HG03060 (cell line): Measurements from ENCODE around the gene CHCHD6.

Experiments used
- ATAC-seq: cut with Tn5 transposase; IDR thresholded peaks from one replicate; pipeline ENCODE4 v1.9.1; 2021; ENCODE audit warnings: low read depth, moderate number of reproducible peaks; ENCODE audit not compliant: unreplicated experiment

CHCHD6 gene

GRCh38 chr3:126913524-126913923, 209.5 kb downstream of the CHCHD6 start:
- ATAC-seq = no peak

DNA sequence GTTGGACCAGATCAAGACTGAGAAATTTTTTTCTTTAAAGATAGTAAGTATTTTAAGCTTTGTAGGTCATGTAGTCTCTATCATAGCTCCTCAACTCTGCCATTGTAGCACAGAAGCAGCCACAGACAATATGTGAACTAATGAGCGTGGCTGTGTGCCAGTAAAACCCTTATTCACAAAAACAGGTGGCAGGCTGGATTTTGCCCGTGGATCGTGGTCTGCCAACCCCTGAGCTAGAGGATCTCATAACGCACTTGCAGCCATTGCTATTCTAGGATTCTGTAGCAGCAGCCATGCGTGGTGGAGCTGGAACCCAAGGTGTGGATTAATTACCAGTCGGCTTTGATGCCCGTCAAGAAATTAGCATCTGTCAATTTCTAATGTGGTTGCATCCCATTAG, 210.2 kb downstream of the CHCHD6 start:
- no peak for ATAC-seq

GRCh38 chr3:126915015-126915414, 211.0 kb downstream of the CHCHD6 start:
- no peak for ATAC-seq

DNA sequence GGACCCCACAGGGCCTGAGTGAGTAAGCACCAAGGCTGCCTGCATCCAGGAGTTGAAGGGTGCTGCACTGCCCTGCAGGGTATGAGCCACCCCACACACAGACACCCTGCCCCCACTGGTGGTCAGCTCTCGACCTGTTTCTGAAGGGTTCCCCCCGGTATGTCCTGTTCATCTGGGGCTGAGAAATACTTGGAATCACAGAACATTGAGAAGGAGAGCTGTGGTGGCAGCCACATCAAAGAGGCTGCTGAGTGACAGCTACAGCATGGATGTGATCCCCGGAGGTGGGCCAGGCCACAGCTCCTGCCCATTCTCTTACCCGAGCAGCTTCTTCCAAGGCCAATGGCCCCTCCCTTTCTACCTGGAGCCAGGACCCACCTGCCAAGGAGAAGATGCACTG, 212.5 kb downstream of the CHCHD6 start:
- no peak for ATAC-seq

GRCh38 chr3:126917232-126917804, 213.3 kb downstream of the CHCHD6 start:
- ATAC-seq = no peak

DNA sequence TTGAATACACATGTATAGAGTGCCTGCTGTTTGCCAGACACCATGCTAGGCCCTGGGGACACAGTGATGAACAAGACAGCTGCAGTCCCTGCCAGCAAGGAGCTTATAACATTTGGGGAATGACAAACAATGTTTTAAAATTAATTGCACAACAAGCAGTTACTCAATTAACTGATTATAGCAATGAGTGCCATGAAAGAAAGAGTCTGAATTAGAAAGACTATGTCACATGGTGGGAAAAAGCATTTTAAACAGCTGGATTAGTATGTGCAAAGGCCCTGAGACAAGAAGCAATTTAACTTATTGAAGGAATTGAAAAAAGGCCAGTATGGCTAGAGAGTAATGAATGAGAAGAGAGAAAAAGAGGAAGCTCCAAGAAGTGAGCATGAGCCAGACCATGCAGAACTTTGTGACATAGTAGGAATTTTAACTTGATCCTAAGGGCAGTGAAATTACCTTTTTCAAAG, 214.3 kb downstream of the CHCHD6 start:
- no peak for ATAC-seq

- ATAC-seq = no peak
Observed at GRCh38 chr3:126921085-126921824, 217.2 kb downstream of the CHCHD6 start.

DNA sequence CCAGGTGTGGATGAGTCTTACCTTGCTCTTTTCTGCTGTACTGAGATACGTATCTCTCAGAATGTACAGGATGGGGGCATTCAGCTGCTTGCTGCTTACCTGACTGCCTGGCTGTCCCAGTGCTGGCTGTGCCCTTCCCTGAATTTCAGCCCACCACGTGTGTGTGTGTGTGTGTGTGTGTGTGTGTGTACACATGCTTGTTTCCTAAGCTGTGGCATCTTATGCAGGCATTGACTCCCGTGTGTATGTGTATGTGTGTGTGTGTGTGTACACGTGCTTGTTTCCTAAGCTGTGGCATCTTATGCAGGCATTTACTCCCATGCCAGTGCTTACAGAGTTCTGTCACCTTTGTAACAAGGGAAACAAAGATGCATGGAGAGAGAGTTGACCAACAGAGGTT, 218.4 kb downstream of the CHCHD6 start:
- no peak for ATAC-seq

DNA sequence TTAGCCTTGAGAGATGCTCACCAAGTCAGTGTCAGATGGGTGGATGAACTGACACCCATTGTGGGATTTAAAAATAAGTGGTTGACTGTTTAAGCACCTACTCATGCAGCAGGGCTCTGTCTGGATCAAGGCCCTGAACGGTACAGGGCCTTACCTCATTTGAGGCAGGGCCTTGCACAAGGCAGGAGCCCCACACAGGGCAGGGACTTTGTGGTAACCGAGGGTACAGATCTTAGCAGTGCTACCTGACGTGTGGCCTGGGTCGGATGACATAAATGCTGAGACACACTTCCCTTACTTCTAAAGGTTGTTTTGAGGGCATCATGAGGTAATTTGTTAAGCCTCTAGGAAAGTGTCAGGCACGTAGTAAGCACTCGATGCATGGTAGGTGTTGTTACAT, 219.4 kb downstream of the CHCHD6 start:
- ATAC-seq = no peak

- ATAC-seq = no peak
Observed at GRCh38 chr3:126923895-126924294, 219.9 kb downstream of the CHCHD6 start.

DNA sequence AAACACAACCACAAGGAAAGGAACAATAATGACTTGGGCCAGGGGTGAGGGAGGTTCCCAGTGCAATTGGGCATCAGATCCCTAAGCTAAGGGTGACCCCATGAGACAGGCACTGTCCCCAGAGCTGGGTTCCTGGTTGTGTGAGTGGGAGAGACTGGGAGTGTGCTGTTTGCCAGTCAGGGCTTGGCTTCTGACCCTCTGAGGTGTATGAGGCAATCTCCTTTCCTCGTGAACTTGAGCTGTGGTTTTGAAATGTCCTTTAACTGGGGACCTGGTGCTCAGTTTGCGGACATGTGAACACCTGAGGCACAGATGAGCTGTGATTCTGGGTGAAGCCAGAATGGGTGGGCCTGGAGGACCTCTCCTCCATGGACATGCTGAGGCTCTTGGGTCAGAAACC, 220.4 kb downstream of the CHCHD6 start:
- no peak for ATAC-seq

- no peak for ATAC-seq
Observed at GRCh38 chr3:126925411-126926171, 221.6 kb downstream of the CHCHD6 start.

DNA sequence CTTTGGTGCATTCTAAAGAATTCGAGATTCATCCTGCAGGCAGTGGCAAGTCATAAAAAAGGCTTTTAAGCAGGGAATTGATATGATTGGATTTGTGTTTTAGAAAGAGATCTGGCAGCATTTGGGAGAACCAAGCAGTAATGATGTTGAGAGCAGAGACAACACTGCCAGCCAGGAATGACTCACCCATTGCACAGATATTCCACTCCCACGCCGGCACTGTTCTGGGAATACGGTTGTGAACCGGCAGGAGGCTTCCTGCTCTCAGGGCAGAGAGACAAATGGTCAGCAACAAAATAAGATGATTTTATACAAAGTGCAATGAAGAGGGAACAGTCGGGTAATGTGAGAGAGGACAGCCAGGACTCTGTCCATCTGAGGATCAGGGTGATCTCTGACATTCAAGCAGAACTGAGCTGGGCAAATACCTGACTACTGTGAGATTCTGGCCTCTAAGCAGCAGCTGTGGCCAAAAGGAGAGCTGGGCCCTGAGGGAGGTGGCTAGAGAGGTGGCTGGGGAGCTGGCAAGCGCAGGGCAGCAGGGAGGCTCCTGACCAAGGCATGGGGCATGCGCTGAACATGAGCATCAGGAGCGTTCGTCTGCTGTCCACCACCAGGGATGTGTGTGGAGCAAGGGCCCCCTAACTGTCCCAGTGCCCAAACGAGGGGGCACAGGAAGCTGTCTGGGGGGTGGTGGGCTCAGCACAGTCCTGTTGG, 222.8 kb downstream of the CHCHD6 start:
- ATAC-seq = no peak

- no peak for ATAC-seq
Observed at GRCh38 chr3:126927401-126927750, 223.3 kb downstream of the CHCHD6 start.

- ATAC-seq = no peak
Observed at GRCh38 chr3:126927846-126928245, 223.8 kb downstream of the CHCHD6 start.

GRCh38 chr3:126928921-126929474, 225.0 kb downstream of the CHCHD6 start:
- ATAC-seq = no peak

- no peak for ATAC-seq
Observed at GRCh38 chr3:126930936-126931600, 227.0 kb downstream of the CHCHD6 start.

DNA sequence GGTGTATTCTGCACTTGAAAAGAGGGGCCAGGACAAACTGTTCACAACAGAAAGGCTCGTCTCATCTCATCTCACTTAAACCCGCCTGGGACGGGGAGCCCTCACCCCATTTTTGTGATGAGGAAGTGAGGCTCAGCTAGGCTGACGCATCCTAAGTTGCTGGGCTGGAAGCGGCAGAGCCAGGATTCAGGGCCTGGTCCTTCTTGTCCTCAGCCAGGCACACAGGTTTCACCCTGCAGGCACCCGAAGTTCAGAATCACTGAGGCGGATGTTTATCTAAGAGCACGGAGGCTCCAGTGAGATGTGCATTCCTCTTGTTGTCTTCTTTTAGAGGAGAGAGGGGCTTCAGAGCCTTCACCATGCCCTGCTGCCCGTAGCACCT, 227.8 kb downstream of the CHCHD6 start:
- no peak for ATAC-seq

GRCh38 chr3:126932188-126932931, 228.3 kb downstream of the CHCHD6 start:
- ATAC-seq = no peak
